HuH-7.5 (cell line): ENCODE results near the gene ARL8A.
"Not testable (repeated sequence)": the region's sequence is repeated elsewhere in the genome, so short reads cannot be mapped to it uniquely, and the experiment has no call there.

ENCODE experiments used
- DNase-seq: peaks from one replicate; pipeline ENCODE4 v3.0.0; 2011; ENCODE audit warnings: low spot score

Gene ARL8A

DNA sequence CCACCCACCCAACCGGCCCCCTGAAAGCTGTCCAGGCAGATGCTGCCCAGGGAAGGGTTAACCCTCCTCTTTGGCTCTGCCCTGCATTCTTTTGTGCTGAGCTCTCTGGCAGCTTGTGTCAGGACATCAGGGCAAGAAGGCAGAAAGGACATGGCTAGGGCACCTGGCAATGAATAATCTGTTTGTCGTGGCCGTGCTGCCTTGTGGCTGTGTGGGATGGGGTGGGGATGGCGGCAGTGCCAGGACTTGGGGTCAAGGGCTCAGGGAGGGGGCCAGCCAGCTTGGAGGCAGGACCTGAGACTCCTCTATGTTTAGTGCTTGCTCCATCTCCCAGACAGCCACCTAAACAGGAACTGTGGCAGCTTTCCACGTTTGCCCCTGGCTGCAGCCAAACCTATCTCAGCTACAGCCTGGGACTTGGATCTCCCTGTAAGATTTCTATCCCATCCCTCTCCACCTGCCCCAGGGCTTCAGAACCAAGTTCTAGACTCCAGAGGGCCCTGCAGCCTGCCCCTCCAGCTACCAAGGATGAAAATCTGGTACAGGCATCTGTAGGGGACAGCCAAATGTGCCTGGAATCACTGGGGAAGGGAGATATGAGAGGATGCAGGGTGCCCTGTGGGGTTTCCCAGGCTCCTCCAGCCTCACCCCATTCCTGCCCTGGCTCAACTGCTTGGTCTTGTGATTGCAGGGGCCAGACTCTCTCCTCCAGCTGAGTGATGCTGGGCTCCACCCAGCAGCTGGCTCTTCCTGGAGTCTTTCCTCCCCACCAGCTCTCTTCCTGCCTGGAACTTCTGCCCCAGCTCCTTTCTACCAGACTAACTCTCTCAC lies 31.5 kb downstream of the ARL8A start:
- DNase-seq = no peak

DNA sequence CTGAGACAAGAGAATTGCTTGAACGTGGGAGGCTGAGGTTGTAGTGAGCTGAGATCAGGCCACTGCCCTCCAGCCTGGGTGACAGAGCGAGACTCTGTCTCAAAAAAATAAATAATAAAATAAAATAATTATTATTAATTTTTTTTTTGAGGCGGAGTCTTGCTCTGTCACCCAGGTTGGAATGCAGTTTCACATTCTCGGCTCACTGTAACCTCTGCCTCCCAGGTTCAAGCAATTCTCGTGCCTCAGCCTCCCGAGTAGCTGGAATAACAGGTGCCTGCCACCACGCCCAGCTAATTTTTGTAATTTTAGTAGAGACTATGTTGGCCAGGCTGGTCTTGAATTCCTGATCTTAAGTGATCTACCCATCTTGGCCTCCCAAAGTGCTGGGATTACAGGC lies 32.9 kb downstream of the ARL8A start:
- DNase-seq = not testable (repeated sequence)

DNA sequence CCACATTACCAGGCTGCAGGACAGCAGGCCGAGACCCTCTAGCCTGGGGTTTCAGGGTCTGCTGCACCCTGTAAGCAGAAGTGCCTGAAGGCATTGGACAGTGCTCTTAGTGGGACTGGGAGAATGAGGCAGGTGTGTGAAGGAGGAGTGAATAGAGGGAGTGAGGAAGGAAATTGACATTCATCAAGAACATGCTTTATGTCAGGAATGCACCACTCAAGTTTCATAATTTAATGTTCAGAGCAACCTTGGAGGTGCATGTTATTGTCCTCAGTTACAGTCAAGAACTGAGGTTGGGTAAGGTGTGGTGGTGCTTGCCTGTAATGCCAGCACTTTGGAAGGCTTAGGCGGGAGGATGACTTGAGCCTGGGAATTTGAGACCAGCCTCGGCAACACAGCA lies 33.6 kb downstream of the ARL8A start:
- no peak for DNase-seq

DNA sequence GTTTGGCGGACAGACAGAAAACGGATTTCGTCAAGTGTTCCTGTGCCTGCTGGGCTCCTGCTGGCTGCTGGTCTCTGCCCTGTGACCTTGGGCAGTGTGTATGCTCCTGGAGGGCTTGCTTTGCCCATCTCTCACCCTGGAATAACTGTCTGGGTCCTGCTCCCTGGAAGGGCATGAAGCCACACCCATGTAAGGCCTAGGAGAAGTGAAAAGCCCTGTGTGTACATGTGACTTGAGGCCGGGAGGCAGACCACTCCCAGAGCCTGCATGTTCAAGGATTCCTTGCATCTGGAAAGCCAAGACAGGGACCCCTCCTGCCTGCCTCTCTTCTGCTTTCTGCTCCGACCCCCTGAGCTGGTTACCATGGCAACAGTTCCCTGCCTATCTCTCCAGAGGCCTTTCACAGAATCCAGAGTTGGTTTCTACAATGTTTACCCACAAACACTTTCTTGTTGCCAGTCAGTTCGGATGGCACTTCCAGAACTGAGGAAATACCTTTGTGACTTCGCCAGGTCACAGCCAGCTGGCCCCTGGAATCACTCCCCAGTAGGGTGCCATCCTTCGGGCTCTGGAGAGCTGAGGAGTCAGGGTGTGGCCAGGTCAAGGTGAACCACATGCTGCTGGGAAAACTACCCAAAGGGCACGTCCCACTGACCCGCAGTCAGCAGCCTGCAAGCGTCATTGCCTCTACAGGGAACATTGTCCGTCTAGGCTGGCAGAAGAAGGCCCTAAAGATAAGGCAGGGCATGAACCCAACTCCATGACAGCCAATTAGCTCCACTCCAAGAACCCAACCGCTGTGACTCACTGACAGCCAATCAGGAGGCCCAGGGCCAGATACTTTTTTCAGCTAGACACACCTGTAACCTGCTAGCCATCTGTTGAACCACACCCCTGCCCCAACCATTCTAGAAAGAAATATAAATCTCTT lies 36.5 kb downstream of the ARL8A start:
- DNase-seq = no peak

DNA sequence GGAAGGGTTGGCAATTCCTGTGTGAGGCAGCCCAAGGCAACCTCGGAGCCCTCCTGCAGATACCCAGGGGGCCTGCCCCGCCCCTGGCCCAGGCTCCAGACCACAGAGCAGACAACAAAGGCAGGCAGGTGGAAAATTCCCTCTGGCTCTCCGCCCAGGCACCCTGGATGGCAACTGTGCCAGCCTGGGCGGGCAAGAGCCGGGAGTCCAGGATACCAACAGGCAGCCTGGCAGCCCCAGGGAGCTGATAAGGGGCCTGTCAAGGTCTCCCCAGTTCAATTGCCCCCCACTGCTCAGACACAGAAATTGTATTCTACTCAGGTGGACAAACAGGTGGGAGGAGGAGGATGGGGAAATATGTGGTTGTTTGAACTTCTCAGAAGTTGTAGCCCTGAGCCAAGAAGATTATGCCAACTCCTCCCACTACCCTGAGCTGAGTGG lies 37.2 kb downstream of the ARL8A start:
- DNase-seq = no peak

DNA sequence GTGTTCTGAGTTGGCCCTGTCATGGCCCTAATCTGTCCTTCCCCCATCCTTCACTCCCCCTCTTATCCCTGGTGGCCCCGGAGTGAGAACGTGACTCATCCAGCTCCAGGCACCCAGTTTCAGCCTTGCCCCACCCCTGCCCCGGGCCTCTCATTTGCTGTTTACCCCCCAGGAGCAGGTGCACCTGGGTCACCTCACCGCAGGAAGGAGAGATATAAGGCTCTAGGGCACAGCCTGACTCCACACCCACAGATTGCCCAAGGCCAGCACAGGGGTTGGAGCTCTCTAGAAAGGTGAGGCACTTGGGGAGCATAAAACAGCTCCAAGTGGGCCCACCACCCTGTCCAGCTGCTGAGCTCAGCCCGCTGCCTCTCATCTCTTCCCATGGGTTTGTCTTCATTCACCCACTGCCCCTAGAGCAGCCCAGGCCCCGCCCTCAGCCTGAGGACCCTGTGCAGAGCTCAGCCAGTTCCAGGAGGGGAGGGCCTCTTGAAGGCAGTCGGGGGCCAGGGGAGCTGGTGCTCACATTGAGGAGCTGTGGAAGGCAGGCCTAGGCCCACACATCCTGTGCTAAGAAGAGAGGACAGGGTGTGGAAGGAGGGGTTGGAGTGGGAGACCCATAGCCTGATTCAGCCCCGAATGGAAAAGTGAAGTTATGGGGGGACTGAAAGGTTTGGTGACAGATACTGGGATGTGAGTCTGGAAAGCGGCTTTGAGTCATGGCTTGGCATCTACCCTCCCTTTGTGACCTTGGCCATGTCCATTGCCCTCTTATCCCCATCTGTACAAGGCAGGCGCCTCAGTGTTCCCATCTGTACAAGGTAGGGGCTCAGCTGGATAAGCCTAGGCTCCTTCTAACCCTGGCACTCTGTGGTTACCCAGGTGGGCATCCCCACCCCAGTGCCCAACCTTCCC lies 37.9 kb downstream of the ARL8A start:
- DNase-seq = no peak

DNA sequence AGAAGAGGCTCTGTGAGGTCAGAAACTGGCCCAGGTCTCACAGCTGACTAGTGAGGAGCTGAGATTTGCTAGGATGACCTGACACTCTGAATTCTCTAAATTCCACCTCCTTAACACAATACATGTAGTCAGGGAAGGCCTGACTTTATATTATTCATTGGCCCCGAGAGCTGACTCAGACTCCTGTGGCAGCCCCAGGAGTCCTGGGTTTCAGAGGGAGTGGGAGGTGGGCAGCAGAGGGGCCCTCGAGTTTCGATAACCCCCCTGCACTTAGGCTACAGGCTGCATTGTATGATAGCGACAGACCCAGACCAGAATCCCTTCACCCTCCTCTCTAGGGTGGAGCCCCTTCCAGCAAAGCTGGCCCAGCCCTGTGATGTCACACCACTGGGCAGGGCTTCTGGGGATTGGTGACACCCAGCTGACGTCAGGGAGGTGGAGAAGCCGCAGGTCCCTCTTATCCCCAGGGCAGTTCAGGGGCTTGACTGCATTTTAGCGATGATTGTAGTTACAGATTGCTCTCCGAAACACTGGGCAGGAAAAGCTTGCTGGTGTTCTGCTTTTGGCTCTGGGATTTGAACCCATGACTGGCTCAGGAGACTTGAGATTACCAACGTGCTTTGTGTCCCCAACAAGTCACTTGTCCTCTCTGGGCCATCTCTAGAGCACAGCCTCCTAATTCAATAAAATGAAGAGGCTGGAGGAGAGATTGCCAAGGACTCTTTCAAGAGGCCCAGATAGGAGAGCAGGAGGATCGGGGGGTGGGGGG lies 38.8 kb downstream of the ARL8A start:
- DNase-seq = no peak

DNA sequence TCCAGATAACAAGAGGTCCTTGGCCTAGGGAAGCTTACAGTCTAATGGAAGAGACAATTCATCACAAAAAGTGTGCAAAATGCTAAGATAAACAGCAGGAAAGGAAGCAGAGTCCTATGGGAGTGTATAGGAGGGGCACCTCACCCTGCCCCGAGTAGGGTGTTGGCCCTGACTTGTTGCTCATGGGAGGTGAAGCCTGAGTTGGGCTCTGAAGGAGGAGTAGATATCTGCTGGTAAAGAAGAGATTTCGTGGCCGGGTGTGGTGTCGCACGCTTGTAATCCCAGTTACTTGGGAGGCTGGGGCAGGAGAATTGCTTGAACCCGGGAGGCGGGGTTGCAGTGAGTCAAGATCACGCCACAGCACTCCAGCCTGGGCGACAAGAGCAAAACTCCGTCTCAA lies 40.5 kb downstream of the ARL8A start:
- DNase-seq = no peak

DNA sequence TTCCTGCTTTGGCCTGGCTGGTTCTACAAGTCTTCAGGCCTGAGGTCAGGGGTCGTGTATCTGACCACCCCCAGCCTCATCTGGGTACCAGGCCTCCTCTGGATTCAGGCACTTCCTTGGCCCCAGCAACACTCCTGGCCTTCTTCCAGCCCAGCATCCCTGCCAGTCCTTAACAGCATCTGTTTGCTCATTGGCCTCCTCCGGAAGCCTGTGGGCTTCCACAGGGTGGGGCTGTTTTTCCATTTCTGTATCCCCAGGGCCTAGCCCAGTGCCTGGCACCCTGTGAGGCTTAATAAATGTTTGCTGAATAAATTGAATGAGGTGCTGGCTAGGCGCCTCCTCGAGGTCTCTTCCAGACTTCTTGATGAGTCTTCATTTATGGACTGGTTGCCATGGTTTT lies 43.4 kb downstream of the ARL8A start:
- no peak for DNase-seq

DNA sequence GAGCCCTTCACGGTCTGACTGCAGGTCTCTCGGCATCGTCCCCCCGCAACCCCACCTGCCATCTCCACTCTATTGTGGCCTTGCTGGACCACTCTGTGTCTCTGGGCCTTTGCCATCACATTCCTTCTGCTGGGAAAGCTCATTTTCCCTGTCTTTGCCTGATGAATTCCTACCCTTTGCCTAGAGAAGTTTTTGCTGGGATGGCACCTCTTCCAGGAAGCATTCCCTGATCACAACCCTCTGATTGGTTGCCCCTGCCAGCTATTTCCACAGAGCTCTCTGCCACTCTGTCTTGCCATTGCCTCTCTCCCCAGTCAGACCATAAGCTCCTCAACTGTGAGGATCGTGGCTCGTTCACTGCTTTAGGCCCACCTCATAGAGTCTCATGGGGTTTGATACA lies 50.7 kb downstream of the ARL8A start:
- DNase-seq = no peak

DNA sequence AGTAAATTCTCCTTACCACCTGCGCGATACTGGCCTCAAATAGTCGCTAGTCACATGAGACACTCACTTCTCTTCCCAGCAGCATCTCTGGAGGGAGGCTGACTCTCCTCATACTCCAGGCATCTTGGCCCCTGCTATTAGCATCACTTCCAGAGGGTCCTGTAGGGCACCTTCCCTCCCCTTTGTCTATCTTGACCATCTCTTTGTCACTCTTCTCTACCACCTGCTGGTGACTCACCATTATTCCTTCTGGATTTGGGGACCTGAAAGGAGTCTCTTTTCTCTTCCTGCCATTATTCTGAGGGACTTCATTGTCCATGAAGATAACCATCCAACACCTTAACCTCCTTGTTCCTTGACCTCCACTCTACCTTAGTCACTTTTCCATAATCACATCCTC lies 53.5 kb downstream of the ARL8A start:
- DNase-seq = no peak

DNA sequence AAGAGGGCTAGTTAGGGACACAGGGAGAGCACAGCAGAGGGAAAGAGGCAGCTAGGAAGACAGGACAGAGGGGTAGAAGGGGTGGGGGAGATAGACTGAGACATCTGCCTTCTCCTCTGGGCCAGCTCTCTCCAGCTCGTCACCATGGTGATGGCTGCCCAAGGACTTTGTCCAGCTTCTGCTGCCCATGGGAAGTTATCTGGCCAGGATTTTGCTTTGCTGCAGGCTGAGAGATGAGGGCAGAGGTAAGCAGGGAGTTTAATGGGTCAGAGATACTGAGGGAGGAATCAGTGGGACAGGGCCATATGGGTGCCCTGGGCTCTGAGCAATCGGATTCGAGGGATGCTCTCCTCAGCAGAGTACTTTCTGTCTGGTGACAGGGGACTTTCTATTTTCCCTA lies 56.3 kb downstream of the ARL8A start:
- DNase-seq = no peak

DNA sequence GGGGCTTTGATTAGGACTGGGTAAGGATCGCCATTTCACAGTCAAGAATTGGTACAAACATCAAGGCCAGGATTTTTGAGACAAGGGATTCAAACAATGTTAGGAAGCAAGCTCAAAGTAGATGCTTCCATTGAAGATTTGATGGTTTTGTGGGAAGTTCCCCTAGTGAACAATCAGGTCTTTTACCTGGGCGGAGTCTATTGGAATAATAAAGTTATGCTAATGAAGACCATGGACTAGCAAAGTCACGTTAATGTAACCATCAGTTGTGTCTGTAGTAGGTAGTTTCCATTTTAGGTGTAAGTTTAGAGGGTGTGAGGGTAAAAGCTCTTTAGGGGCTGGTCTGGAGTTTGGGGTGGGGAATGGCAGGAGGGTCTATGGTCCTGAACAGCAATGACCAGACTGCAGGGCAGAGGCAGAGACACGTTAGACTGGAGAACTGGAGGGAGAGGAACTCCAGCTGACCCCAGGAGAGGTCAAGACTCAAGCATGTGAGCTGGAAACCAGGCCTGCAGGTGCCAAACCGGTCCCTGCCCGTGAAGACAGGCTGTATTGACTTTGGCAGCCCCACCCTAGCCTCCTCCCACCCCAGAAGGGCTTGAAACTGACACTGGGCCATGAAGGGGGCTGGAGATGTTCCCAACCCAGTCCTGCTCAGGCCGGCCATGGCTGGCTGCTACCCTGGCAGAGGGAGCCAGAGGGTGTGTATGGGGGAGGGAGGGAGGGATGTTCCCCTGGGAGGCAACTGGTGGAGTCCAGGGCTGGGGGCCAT lies 57.8 kb downstream of the ARL8A start:
- no peak for DNase-seq

DNA sequence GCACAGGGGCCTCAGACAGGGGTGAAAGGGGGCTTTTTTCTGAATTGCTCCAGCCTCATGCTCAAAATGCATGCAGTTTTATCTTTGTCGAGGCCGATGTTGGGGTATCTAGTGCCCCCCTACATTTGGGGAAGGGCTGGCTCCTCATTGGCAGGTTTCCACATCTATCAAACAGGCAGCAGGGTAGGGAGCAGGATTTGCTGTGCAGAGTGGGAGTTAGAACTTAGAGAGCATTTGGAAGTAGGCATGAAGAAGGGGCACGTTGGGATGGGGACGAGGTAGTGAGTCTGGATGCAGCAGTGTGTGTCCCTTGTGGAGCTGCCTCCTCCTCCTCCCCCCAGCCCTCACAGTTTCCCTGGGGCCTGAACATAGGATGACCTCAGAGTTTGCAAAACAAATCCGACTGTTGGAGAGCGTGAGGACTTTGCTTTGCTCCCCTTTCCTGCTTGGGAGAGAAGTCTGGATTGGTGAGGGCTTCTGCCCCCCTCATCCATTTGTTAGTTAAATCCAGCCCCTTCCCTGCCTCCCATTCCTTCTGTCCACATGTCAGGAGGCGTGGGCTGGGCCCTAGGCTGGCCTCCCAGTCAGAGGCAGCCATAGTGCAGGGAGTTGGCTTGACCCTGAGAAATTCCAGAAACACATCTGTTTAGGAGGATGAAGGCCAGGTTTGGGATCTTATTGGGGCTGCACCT lies 58.7 kb downstream of the ARL8A start:
- peak; percentile 48 for DNase-seq

DNA sequence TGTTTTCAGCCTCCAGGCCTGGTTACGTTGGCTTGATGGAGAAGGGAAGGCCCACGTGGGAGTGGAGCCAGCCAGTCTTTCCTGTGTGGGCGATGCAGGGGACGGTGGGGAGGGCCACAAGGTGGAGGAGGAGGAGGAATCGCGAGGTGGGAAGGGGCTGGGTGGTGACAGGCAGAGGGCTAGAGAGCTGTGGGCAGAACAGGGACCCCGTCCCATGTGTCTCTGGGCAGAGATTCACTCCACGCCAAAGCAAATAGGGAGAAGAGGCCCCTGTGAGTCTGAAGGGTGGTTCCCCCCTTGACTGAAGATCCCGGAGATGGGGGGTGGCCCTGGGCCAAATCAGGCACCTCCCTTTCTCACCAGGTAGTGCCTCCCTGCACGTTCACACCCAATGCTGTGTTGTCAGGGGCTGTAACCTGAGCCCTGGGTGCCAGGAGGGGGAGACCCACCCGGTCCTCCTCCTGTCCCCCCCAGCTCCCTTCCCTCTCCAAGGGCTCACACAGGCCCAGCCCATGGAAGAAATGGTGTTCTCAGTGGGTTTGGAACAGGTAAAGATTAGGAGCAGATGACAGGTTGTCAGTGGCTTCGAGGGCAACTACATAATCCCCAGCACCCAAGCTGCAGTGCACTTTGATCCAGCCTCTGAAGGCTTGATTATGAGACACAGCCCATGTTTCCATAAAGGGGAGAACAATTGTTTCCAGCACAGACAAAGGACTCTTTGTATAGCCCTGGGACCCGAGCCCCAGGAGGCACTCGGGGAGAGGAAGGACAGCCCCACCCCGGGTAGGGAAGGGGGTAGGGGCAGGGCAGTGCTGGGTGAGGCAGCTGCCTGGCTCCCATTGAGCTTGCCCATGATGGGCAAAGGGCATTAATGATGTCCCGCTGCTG lies 59.5 kb downstream of the ARL8A start:
- no peak for DNase-seq
